Measurements from ENCODE around the gene CRYGC.
"Not testable (repeated sequence)": the region's sequence is repeated elsewhere in the genome, so short reads cannot be mapped to it uniquely, and the experiment has no call there.

Gene CRYGC

GRCh38 chr2:208122248-208122647, 7.4 kb downstream of the CRYGC start:
- TF ChIP-seq POLR2A (IDR thresholded peaks at IDR 0.05; ENCODE audit: low read depth, low read length): no peak
- FAIRE-seq (no peak), DNase-seq (ENCODE audit: insufficient read length, low spot score) (no peak)

DNA sequence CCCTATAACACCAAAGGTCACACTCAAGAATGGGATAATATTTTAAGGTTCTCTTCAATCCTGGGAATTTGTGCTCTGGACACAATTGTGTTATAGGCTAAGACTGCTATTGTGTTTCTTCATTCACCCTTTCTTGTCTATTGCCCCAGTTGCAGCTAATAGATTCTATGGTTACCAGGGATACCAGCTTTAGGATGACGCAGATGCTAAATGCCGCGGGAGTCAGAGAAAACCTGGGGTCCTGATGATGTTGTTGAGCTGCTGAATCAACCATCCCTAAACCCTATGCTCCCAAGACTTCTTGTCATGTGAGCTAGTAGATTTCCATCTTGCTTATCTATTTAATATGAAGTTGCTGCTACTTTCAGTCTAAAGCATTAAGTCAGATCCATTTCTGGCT, 10.7 kb downstream of the CRYGC start:
- FAIRE-seq (no peak), DNase-seq (ENCODE audit: insufficient read length, low spot score) (no peak)
- TF ChIP-seq POLR2A (IDR thresholded peaks at IDR 0.05; ENCODE audit: low read depth, low read length): no peak

DNA sequence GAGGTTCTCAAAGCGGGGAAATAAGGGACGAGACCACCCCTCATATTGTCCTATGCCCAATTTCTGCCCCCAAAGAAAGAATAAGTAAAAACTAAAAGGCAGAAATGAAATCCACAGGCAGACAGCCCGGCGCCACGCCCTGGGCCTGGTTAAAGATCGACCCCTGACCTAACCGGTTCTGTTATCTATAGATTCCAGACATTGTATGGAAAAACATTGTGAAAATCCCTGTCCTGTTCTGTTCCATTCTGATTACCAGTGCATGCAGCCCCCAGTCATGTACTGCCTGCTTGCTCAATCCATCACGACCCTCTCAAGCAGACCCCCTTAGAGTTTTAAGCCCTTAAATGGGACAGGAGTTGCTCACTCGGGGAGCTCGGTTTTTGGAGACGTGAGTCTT, 12.2 kb downstream of the CRYGC start:
- DNase-seq (ENCODE audit: insufficient read length, low spot score); FAIRE-seq: not testable (repeated sequence)

DNA sequence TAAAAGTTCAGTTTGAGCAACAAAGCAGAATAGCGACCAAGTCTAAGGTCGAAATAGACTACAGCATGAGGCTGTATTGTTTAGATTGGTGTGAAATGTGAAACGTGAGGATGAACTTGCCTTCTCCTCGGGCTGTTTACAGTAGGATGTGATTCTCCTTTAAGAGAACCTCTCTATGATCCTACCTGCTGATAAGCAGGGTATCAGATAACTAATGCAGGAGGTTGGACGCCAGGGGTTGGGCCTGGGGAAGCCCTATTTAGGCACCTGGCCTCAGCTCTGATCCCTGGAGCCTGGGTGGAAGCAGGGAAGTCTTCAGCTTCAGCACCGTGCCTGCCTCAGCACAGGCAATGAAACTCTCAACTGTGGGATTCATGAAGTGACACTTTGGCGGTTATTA, 16.7 kb downstream of the CRYGC start:
- no peak for FAIRE-seq
- no peak for TF ChIP-seq POLR2A (IDR thresholded peaks at IDR 0.05; ENCODE audit: low read depth, low read length)
- no peak for DNase-seq (ENCODE audit: insufficient read length, low spot score)

DNA sequence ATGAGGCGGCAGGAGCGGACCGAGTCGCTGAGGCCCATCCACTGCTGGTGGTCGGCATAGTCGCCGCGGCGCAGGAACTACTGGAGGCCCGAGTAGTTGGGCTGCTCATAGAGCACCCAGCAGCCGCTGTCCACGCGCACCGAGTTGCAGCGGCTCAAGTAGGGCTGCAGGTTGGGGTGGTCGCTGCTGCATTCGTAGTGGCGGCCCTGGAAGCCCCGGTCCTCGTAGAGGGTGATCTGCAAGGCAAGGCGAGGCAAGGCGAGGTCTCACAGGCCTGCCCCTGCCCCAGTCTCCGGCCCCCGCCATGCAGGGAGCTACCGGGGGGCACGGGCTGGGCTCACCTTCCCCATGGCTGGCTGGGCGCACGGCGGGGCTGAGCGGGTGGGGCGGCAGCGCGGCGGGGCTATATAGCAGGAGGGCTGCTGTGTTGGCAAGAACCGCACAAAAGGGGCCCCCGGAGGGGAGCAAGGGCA, 17.3 kb downstream of the CRYGC start:
- DNase-seq (ENCODE audit: insufficient read length, low spot score): not testable (repeated sequence)

DNA sequence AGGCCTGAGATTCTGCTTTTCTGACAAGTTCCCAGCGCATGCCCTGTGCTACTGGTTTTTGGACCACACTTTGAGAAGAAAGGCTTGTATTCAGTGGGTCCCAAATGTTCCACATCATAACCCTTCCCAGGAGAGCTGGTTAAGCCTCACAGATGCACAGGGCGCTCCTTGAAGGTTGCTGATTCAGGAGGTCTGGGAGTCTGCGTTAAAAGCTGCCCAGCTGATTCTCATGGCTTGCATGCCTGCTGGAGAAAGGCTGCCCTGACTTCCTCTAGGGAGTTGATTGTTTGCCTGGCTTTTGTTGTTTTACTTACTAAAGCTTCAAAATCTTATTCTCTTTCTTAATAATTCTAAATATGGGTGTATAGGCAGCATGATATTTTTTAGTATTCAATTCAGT, 26.0 kb downstream of the CRYGC start:
- no peak for FAIRE-seq
- TF ChIP-seq POLR2A (IDR thresholded peaks at IDR 0.05; ENCODE audit: low read depth, low read length): no peak
- DNase-seq (ENCODE audit: insufficient read length, low spot score): no peak

More for the DNA sequence above, 17.3 kb downstream of the CRYGC start:
- not testable (repeated sequence) for FAIRE-seq

GRCh38 chr2:208101716-208102631, 27.7 kb downstream of the CRYGC start:
- DNase-seq (ENCODE audit: insufficient read length, low spot score) (no peak), FAIRE-seq (peak; percentile 52)
- no peak for TF ChIP-seq POLR2A (IDR thresholded peaks at IDR 0.05; ENCODE audit: low read depth, low read length)

DNA sequence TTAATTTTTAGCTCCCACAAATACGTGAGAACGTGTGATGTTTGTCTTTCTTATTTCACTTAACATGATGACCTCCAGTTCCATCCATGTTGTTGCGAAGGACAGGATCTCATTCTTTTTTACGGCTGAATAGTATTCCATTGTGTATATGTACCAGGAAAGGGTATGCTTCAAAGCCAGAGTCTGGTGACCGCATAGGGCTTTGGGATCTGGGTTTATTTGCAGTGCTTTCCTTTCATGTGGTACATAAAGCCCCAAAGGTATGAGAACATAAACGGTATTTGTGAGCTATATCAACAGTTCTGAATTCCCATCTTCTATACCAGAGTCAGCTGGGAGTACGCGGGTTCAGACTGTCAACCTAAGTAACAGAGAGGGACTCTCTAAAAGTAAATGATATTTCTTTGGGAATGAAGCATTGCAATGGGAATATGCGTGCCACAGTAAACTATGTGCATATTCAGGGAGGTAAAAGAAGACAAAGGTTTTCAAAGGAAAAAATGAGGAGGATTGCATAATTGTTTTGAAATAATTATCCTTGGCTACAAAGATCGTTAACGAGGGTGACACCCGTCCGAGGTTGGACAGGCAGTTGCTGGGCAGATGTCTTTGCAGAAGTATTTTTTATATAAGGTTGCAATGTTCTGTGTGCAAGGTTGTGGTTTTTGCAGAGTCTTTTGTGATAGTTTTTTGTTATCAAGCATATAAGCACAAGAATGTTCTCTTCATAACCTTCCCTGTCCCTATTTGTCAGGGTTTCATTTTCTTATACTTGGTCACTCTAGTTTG, 29.8 kb downstream of the CRYGC start:
- FAIRE-seq (no peak), DNase-seq (ENCODE audit: insufficient read length, low spot score) (no peak)
- TF ChIP-seq POLR2A (IDR thresholded peaks at IDR 0.05; ENCODE audit: low read depth, low read length): no peak

GRCh38 chr2:208098701-208099100, 30.9 kb downstream of the CRYGC start:
- not testable (repeated sequence) for FAIRE-seq; DNase-seq (ENCODE audit: insufficient read length, low spot score)

DNA sequence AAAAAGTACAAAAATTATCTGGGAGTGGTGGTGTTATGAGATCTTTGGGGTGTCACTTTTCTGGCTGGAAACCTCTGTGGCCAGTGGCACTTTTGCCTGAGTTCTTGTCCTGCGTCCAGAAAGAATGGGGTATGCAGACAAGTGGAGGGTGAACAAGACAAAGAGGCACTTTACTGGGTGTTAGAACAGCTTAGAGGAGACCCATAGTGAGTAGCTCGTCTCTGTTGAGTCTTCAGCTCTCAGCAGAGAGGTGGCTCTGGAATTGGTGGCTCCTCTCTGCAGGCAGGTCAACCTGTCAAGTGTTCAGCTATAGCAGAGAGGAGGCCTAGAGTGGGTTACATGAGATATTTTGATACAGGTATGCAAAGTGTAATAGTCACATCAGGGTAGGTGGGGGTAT, 31.4 kb downstream of the CRYGC start:
- no peak for TF ChIP-seq POLR2A (IDR thresholded peaks at IDR 0.05; ENCODE audit: low read depth, low read length)
- FAIRE-seq (no peak), DNase-seq (ENCODE audit: insufficient read length, low spot score) (no peak)

- DNase-seq (ENCODE audit: insufficient read length, low spot score) (no peak), FAIRE-seq (no peak)
- no peak for TF ChIP-seq POLR2A (IDR thresholded peaks at IDR 0.05; ENCODE audit: low read depth, low read length)
These were observed 31.8 kb downstream of the CRYGC start for GRCh38 chr2:208097801-208098200.

DNA sequence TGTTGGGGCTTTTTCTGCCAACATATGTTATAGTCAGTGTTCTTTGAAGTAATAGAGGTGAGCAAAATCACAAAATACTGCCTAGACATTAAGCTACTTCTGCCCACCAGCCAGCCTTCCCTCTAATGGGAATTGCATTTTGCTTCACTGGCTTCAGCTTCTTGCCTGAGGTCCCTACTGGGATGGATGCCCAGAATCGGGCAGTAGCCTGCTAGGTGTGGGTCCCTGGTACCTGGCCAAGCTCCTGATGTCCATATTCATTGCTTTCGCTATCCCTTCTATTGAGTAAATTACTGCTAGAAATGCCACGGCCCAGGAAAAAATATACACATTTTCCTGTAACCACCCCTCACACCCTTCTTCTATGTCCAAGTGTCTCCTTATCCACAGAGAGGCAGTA, 32.3 kb downstream of the CRYGC start:
- no peak for DNase-seq (ENCODE audit: insufficient read length, low spot score)
- no peak for TF ChIP-seq POLR2A (IDR thresholded peaks at IDR 0.05; ENCODE audit: low read depth, low read length)
- FAIRE-seq: no peak

- DNase-seq (ENCODE audit: insufficient read length, low spot score) (no peak), FAIRE-seq (no peak)
- TF ChIP-seq POLR2A (IDR thresholded peaks at IDR 0.05; ENCODE audit: low read depth, low read length): no peak
These were observed 33.5 kb downstream of the CRYGC start for GRCh38 chr2:208096080-208096479.

GRCh38 chr2:208093128-208093527, 36.5 kb downstream of the CRYGC start:
- TF ChIP-seq POLR2A (IDR thresholded peaks at IDR 0.05; ENCODE audit: low read depth, low read length): no peak
- DNase-seq (ENCODE audit: insufficient read length, low spot score): no peak
- no peak for FAIRE-seq
